GM21825 (cell line): ENCODE data around the gene SERBP1.
"Not testable (repeated sequence)": the region's sequence is repeated elsewhere in the genome, so short reads cannot be mapped to it uniquely, and the experiment has no call there.

Experiments
- ATAC-seq: cut with Tn5 transposase; IDR thresholded peaks from one replicate; pipeline ENCODE4 v1.9.1; 2021; ENCODE audit warnings: mild to moderate bottlenecking, moderate library complexity; ENCODE audit not compliant: unreplicated experiment

The SERBP1 gene

GRCh38 chr1:67413101-67413500, 17.1 kb downstream of the SERBP1 start:
- not testable (repeated sequence) for ATAC-seq

DNA sequence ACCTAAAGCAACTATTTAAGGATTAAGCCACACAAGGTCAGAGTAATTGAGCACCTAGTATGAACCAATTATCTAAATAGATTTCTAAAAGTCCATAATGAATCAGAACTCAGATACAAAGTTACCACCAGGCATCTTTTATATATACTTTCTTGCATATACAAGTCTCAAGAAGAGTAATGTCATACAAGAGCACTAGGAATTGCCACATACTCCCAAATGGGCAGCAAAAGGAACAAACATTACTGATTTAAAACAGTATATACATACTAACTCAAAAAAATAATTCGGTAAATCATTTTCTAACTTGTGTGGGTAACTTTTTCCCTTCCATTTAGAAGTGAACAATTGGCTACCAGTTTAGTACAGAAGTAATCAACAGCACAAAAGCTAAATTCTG, 22.1 kb downstream of the SERBP1 start:
- no peak for ATAC-seq

GRCh38 chr1:67407498-67407897, 22.7 kb downstream of the SERBP1 start:
- no peak for ATAC-seq

DNA sequence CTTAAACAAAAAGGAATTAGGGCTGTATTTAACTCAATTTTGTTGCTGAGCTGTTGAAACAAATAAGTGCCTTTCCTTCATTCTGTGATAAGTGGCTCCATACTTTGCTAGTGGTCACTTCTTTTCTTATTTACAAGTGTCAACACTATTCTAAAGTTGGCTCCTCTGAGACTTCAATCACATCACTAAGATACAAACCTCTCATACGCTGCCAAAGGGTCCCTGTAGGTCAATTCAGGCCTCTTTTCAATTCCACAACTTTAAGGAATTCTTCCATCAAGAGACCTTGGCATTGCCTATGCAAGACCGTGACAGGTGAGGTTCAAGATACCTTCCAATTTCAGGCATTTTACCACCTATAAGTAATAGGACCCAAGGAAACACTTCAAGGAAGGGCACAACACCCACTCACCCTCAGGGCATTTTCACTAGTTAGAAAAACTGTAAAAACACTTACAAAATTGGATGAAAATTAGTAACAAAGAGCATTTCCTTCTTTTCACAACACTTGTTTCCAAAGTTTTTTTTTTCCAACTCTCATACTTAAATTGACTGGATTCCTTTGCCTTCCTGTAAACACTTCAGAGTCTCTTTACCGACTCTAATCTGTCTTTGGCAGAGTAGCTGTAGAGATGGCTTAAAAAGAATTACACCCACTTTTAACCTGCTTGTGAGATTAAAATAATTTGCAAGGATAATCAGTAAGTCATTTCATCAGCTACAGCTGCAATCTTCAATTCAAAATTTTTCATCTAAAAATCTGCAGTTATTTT, 24.5 kb downstream of the SERBP1 start:
- ATAC-seq: no peak

GRCh38 chr1:67404212-67404620, 26.0 kb downstream of the SERBP1 start:
- no peak for ATAC-seq

DNA sequence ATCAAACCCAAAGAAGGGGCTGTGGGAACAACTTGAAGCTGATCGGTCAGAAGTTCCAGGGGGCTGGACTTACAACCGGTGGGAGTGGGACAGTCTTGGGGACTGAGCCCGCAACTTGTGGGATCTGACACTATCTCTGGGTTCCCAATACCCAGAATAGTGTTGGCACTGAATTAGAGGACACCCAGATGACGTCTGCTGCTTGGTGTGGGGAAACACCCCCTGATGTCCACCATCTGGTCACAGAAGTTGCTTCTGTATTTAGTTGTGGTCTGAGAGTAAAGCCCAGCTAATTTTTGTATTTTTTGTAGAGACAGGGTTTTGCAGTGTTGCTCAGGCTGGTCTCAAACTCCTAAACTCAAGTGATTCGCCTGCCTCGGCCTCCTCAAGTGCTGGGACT, 28.8 kb downstream of the SERBP1 start:
- ATAC-seq: no peak

GRCh38 chr1:67400029-67400786, 30.0 kb downstream of the SERBP1 start:
- not testable (repeated sequence) for ATAC-seq

- ATAC-seq: no peak
These were observed 30.8 kb downstream of the SERBP1 start for GRCh38 chr1:67399199-67399993.

GRCh38 chr1:67394548-67394947, 35.7 kb downstream of the SERBP1 start:
- no peak for ATAC-seq

DNA sequence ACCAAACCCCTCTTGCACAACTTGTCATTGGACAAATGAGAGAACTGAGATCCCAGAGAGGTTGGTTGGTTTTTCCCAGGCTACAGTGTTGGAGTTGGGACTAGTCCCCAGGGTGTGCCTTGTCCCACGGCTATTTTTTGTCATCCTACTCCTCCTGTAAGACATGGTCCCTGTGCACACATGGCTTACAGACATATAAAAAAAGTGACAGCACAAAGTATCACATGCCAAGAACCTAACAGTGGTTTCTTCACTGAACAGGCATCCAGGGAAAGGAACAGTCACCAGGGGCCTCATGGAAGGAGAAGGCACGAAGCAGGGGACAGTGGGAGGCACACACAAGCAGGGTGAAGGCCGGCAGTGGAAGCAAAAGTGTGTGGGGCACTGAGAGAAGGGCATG, 36.5 kb downstream of the SERBP1 start:
- ATAC-seq: no peak

DNA sequence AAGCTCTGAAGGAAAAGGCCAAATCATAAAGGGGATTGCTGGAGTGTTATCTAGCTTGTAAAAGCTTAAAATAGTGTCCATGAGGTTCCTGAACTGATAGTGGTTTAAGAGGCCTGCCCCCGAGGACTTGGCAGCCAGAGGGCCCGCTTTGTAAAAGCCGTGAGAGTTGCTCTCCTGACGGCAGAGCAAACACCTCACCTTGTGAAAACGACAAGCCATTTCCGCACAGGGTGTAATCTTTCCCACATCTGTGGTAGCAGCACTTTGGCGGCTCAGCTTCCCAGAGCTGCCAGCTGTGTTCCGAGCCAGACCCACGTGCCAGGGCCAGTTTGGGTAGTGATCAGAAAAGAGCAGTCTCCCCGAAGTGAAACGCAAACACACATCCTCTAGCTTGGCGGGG, 37.0 kb downstream of the SERBP1 start:
- ATAC-seq: no peak

- no peak for ATAC-seq
These were observed 39.9 kb downstream of the SERBP1 start for GRCh38 chr1:67390041-67390887.

- ATAC-seq: no peak
These were observed 46.1 kb downstream of the SERBP1 start for GRCh38 chr1:67383999-67384638.

GRCh38 chr1:67382292-67382691, 47.9 kb downstream of the SERBP1 start:
- no peak for ATAC-seq

- ATAC-seq: no peak
These were observed 49.0 kb downstream of the SERBP1 start for GRCh38 chr1:67381154-67381553.

DNA sequence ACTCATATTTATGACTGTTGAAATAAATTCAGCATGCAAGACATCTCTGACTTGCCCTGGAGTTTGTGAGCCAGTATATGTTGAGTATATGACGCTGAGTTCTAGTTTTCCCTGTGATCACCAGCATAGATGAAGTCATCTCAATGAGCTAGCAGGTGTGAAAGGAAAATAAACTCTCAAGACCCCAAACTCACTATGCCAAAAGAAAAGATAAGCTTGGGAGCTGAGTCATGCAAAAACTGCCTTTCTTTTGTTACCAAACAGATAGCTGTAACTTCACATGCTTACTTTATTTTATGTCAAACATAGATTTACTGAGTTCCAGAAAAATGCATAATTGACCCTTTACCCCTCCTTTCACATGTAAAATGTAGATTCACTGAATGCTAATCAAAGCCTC, 52.9 kb downstream of the SERBP1 start:
- no peak for ATAC-seq

GRCh38 chr1:67376381-67376780, 53.8 kb downstream of the SERBP1 start:
- no peak for ATAC-seq

GRCh38 chr1:67372898-67373297, 57.3 kb downstream of the SERBP1 start:
- no peak for ATAC-seq

DNA sequence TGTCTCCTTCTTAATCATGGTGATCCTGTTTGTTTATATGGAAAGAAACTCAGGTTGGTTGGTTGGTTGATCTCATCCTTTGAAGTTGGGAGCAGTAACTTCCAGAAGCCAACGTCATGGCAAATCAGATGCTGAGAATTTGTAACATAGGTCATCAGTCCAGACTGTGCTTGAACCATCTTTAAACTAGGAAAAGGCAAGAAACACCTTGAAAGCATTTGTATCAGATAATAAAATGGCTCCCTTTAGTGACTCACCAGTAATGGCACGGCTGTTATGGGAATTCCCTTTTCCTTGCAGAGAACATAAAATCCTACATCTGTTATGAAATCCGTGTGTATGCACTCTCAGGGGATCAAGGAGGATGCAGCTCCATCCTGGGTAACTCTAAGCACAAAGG, 58.1 kb downstream of the SERBP1 start:
- ATAC-seq: no peak

- ATAC-seq: no peak
These were observed 58.5 kb downstream of the SERBP1 start for GRCh38 chr1:67371681-67372080.
